Right ventricle myocardium superior (tissue), 1 donor: ENCODE results near the gene CABLES1. TPM values are rescaled to one million over a fixed set of nuclear protein-coding genes. Genes with fewer than 3 reads are reported as not detected.

Source experiments
- ATAC-seq: fragments of 200-7000 bp; cut with Tn5 transposase; one replicate; pipeline ENCODE4 v1.9.1; 2020; ENCODE audit warnings: mild to moderate bottlenecking; ENCODE audit not compliant: poor library complexity
- DNase-seq: peaks from one replicate; pipeline ENCODE4 v3.0.0-alpha.2; 2020
- intact Hi-C: fragments of 100-400 bp; cut with DNase I; formaldehyde crosslinking; loops from one replicate; pipeline ENCODE4 v1.11.2; 2022
- total RNA-seq: library from RNA; stranded (reverse); fragmentation: NEBNext Ultra II Directional; extraction: Animal tissue kit (Norgen Biotek cat#: 25700); gene quantifications from one replicate; pipeline ENCODE4 v1.2.1, GENCODE V29; 2021
- donor health status: DM: no; HTN: yes; CAD: no; lungs with severe emphysema.

The CABLES1 gene
- total RNA-seq, 1 donor from 2014 or later = 3.3 TPM

- no peak for DNase-seq
- ATAC-seq = no peak
- intact Hi-C loops = no loop called here
These were observed 165.0 kb downstream of the CABLES1 start for GRCh38 chr18:23300231-23300805.

- intact Hi-C loops = no loop called here
- DNase-seq (no peak), ATAC-seq (no peak)
These were observed 166.7 kb downstream of the CABLES1 start for GRCh38 chr18:23301972-23302371.

GRCh38 chr18:23302511-23302850 lies 167.2 kb downstream of the CABLES1 start:
- ATAC-seq = no peak
- intact Hi-C loops = no loop called here

DNA sequence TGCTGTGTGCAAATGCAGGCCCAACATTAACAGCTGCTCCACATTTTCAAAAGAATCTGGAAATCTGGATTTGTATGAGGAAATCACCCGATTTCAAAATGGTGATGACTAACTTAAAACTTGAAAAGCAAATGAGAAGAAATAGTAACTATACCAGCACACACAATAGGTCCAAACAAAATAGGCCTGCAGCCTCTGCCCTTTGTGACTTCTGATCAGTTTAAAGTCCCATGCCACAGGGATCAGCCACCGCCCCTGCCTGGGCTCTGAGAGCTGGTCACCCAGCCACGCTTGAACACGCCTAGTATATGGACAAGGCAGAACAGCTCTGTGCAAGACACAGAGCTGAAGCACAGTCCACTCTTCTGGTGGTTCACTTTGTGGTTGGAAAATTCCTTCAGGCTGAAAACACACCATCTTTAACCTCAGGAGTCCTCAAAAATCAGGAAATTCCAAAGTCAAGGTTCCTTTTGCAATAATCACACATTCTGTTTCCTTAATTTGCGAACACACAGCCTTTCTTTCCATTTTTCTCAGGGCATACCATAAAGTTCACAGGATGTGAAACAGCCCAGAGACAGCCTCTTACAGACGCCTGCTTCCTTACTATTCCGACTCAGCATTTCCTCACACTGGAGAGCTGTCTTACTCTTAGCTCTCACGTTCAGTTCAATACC lies 167.7 kb downstream of the CABLES1 start:
- intact Hi-C loops = no loop called here
- no peak for ATAC-seq

More at GRCh38 chr18:23302511-23302850, 167.2 kb downstream of the CABLES1 start:
- no peak for DNase-seq

GRCh38 chr18:23306822-23307221 lies 171.5 kb downstream of the CABLES1 start:
- intact Hi-C loops = no loop called here
- ATAC-seq (no peak), DNase-seq (no peak)

More for the DNA sequence above, 167.7 kb downstream of the CABLES1 start:
- no peak for DNase-seq

DNA sequence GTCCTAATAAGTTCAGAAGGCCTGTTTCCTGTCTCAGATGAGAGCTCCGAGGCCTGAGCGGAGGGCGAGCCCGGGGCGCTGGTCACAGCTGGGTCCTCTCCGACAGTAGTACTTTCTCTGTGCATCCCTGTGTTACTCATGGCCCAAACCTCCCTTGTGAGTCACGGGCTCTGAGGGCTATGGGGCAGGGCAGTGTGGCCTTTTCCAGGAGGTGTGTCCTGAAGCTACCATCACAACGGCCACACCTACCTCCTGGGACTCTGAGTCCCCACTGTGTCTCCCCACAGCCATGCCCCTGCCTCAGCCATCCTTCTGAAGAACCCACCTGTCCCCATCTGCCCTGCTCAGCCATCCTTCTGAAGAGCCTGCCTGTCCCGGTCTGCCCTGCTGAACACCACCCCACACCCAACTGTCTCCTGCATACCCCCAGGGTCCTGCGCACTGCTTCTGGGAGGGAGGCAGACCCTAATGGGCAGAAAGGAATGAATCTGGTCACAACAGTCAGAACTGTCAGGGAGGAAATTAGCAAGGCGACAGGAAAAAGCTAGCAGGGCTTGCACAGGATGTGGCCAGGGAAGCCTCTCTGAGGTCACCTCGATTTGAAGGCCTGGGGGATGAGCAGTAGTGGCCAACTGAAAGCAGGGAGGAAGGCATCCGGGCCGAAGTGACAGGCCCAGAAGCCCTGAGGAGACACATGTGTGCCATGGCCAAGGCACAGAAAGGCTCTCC lies 172.4 kb downstream of the CABLES1 start:
- intact Hi-C loops = no loop called here
- ATAC-seq = no peak

More for the DNA sequence above, 172.4 kb downstream of the CABLES1 start:
- no peak for DNase-seq

Other genes with a start within 250 kb of the CABLES1 start
- gene RBBP8, start 202.2 kb upstream of the CABLES1 start, total RNA-seq = 4.5 TPM